Pancreas (tissue), 10 donors: ENCODE measurements around the gene ADAM22. TPM values are rescaled to one million over a fixed set of nuclear protein-coding genes. Genes with fewer than 3 reads are reported as not detected.

Source experiments
- ATAC-seq, 4 donors: fragments of 200-7000 bp; cut with Tn5 transposase; one replicate each; pipeline versions ENCODE4 v1.8.0 to v1.9.1; 2020; ENCODE audit warnings: mild to moderate bottlenecking in 4 of 4, moderate library complexity in 4 of 4
- DNase-seq, 6 donors: peaks; one replicate each; pipeline ENCODE4 v3.0.0-alpha.2; 2020
- FAIRE-seq: peaks from 2 replicates; lab custom pipeline; 2012; peaks lifted over from hg19 to GRCh38; lab: Jason Lieb, UNC
- H3K27ac ChIP-seq, 4 donors: fragments of 200-600 bp; sonication (generic); 1 replicate in 3 of 4; 2 replicates in 1 of 4; pipeline versions ENCODE4 v1.5.0 to v1.8.0; 2020
- H3K27me3 ChIP-seq, 4 donors: fragments of 200-600 bp; one replicate each; pipeline ENCODE4 v1.8.0; 2021
- H3K36me3 ChIP-seq, 3 donors: fragments of 200-600 bp; sonication (generic) in 1 of 3; one replicate each; pipeline versions ENCODE4 v1.5.0 to v1.8.0; 2020 to 2021
- H3K4me1 ChIP-seq, 3 donors: fragments of 200-600 bp; one replicate each; pipeline ENCODE4 v1.8.0; 2021
- H3K4me3 ChIP-seq, 4 donors: fragments of 200-600 bp; sonication (generic) in 2 of 4; one replicate each; pipeline versions ENCODE4 v1.5.0 to v1.8.0; 2020 to 2021
- H3K9me3 ChIP-seq, 4 donors: fragments of 200-600 bp; one replicate each; pipeline ENCODE4 v1.8.0; 2021
- WGBS, 2 donors: extraction: QIAGEN DNeasy Blood & Tissue Kit; methylation state at CpG; one replicate each; pipeline ENCODE4 v1.1.7; 2013; 5-methylcytosine and 5-hydroxymethylcytosine counted together
- intact Hi-C, 3 donors: fragments of 100-400 bp; cut with DNase I; formaldehyde crosslinking; loops; one replicate each; pipeline versions ENCODE4 v1.11.1 to v1.14.2; 2022
- polyA plus RNA-seq, 2 donors: library from polyadenylated mRNA; stranded (reverse); fragments of 200-250 nt; gene quantifications; one replicate each; pipeline ENCODE4 v1.2.3, GENCODE V29; 2013
- total RNA-seq, 6 donors: library from RNA; stranded (reverse); fragmentation: NEBNext Ultra II Directional in 4 of 6; extraction: Animal tissue kit (Norgen Biotek cat#: 25700) in 4 of 6; gene quantifications; one replicate each; pipeline versions ENCODE4 v1.2.1 to v1.2.4, GENCODE V29; 2021 to 2023
- TF ChIP-seq, protein P1 (sequence below), 4 donors: fragments of 200-600 bp; sonication (generic) in 3 of 4; IDR thresholded peaks; one replicate each; pipeline versions ENCODE4 v1.5.0 to v1.8.0; 2021; ENCODE audit warnings: antibody characterized with exemption in 4 of 4
- donor health status: healthy with polysubstance abuse.
- donor health status: DM: no; HTN: no; CAD: no; lungs with moderate emphysema.
- donor health status: DM: no; HTN: no; CAD: no.
- donor health status: control.
- donor health status: control.
- donor health status: Bipolar disorder and iron deficiency.
- donor health status: DM: yes; HTN: yes; CAD: no.
- donor health status: DM: no; HTN: no; CAD: no.
- donor health status: DM: no; HTN: no; CAD: no.
- donor health status: DM: yes; HTN: yes; CAD: no.

ADAM22 gene
- total and polyA plus RNA-seq, 8 donors: 0.30 to 2.8 (median 0.93) TPM

DNA sequence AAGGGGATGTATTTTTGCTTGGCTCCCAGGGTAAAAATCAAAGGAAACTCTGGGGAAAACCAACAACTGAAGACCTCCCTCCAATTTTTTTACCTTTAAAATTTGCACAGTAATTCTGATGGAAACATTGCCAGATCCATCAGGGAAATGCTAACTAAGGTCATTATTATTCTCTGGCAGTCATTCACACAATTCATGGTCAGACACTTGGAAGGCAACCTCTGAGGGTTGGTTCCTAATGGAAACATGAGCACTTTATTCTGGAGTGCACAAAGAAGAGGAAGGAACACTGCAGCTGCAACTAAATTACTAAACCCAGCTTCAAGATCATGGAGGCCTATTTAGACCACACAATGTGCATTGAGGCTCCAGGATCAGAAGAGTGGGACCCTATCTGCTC, 251.6 kb downstream of the ADAM22 start:
- intact Hi-C loops: no loop called here
- Histone ChIP-seq H3K27me3 (no peaks in the 10 kb centered on the region), H3K4me1 (no peaks in the 10 kb centered on the region)

DNA sequence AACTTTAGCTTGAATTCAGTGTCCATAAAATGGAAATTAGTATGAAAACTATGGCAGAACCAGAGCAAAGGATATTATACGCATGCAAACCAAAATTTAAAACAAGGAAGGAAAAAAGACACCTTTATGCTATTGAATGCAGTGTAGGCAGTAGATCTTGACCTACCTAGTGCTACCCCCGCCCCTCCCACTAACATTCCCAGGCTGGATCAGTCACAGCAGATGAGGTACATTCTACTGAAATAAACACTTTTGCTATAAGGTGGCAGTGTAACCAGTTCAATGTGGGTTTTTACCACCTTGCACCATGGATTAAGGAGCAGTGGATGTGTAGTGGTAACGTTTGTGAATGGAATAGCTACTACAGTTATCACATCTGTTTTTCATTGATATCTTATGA, 257.9 kb downstream of the ADAM22 start:
- intact Hi-C loops: no loop called here
- 73 to 85% methylated on average over 3 of the region's 3 CpGs for WGBS, 2 donors

More for the DNA sequence above, 251.6 kb downstream of the ADAM22 start:
- Histone ChIP-seq H3K27ac (no peak overlapping the region), H3K4me3 (no peak overlapping the region), H3K36me3 (no peaks in the 10 kb centered on the region), H3K9me3 (no peaks in the 10 kb centered on the region)
- no peak for ATAC-seq
- FAIRE-seq: no peak
- no peak for DNase-seq
- TF ChIP-seq, protein P1, sequence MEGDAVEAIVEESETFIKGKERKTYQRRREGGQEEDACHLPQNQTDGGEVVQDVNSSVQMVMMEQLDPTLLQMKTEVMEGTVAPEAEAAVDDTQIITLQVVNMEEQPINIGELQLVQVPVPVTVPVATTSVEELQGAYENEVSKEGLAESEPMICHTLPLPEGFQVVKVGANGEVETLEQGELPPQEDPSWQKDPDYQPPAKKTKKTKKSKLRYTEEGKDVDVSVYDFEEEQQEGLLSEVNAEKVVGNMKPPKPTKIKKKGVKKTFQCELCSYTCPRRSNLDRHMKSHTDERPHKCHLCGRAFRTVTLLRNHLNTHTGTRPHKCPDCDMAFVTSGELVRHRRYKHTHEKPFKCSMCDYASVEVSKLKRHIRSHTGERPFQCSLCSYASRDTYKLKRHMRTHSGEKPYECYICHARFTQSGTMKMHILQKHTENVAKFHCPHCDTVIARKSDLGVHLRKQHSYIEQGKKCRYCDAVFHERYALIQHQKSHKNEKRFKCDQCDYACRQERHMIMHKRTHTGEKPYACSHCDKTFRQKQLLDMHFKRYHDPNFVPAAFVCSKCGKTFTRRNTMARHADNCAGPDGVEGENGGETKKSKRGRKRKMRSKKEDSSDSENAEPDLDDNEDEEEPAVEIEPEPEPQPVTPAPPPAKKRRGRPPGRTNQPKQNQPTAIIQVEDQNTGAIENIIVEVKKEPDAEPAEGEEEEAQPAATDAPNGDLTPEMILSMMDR (IDR thresholded peaks at IDR 0.05): no peak

DNA sequence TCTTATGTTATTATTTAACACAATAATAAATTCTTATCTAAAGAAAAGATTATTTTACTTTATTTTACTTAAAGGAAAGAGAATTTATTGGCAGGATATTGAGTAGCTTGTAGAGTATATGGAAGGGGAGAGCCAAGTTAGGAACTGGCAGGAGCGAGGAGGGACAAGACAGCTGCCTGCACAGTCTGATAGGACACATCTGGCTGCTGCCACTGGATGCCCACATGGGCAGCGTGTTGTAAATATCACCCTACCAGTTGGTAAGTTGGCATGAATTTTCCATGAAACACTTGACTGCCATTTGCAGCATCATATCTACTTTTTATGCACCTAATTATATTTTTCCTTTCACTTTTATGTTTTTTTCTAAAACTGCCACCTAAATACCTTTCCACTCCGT, 266.2 kb downstream of the ADAM22 start:
- Histone ChIP-seq H3K9me3 (no peaks in the 10 kb centered on the region), H3K36me3 (peaks cover 0 to 20% (median 3%) of the 10 kb centered on the region in 3 donors), H3K4me3 (no peak overlapping the region), H3K27me3 (no peaks in the 10 kb centered on the region), H3K27ac (no peak overlapping the region), H3K4me1 (no peaks in the 10 kb centered on the region)
- TF ChIP-seq, protein P1 (IDR thresholded peaks at IDR 0.05): no peak
- FAIRE-seq: no peak
- WGBS, 2 donors: 89 to 92% methylated on average over 3 of the region's 3 CpGs
- no peak for DNase-seq
- intact Hi-C loops: no loop called here
- ATAC-seq: no peak

More for the DNA sequence above, 257.9 kb downstream of the ADAM22 start:
- no peak for FAIRE-seq
- DNase-seq: no peak
- Histone ChIP-seq H3K9me3 (no peaks in the 10 kb centered on the region), H3K27ac (no peak overlapping the region), H3K27me3 (no peaks in the 10 kb centered on the region), H3K36me3 (no peaks in the 10 kb centered on the region), H3K4me1 (no peaks in the 10 kb centered on the region), H3K4me3 (no peak overlapping the region)
- ATAC-seq: no peak
- TF ChIP-seq, protein P1 (IDR thresholded peaks at IDR 0.05): no peak

DNA sequence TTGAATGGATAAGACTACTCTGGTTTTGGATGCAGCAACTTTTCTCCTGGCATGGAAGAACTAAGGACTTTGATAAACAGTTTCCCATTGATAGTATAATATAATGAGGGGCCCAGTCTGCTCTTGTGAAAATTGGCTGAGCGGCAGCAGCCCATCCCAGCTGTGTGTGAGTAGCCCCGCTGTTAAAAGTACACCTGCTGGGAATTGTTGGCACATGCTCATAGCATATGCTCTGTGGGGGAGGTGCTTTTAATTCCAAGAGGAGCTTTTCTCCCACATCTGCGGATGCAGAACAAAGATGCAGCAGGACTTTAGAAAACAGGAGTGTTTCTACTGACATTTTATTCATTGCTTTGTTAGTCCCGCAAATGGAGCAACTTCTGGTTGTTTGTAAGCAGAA, 266.7 kb downstream of the ADAM22 start:
- H3K27ac ChIP-seq: no peak overlapping the region
- H3K27me3 ChIP-seq: no peaks in the 10 kb centered on the region
- TF ChIP-seq, protein P1 (IDR thresholded peaks at IDR 0.05): no peak
- no peaks in the 10 kb centered on the region for H3K4me1 ChIP-seq
- H3K4me3 ChIP-seq: no peak overlapping the region
- no peaks in the 10 kb centered on the region for H3K9me3 ChIP-seq
- ATAC-seq (no peak), DNase-seq (no peak), FAIRE-seq (no peak)
- WGBS, 2 donors: 64 to 72% methylated on average over 4 of the region's 4 CpGs
- H3K36me3 ChIP-seq: peaks cover 0 to 25% (median 6%) of the 10 kb centered on the region in 3 donors
- intact Hi-C loops: no loop called here

DNA sequence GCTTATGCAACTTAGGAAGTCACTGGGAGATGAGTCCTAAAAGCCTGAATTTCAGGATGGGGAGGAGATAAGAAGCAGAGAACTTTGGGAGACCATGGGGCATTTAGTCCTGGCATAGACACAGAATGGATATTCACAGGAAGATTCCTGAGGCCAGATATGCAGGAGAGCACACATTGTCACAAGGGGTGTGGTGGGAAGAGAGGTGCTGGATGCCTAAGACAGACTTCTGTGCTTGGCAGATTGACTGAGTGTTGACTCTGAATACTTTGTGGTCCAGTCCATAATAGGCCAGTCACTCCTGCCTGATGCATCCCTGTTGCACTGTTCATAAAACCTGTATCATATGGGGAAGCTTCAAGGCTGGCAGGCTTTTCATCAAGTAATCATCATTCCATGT, 267.3 kb downstream of the ADAM22 start:
- H3K36me3 ChIP-seq: peaks cover 0 to 30% (median 11%) of the 10 kb centered on the region in 3 donors
- TF ChIP-seq, protein P1 (IDR thresholded peaks at IDR 0.05): no peak
- H3K4me3 ChIP-seq: no peak overlapping the region
- no peaks in the 10 kb centered on the region for H3K9me3 ChIP-seq
- no peaks in the 10 kb centered on the region for H3K4me1 ChIP-seq
- intact Hi-C loops: no loop called here
- DNase-seq: no peak
- ATAC-seq: no peak
- H3K27ac ChIP-seq: no peak overlapping the region
- FAIRE-seq: no peak
- H3K27me3 ChIP-seq: no peaks in the 10 kb centered on the region
